ENCODE data around the gene SORCS2.

- no peak for TF ChIP-seq TAF7 (optimal IDR thresholded peaks at IDR 0.05; ENCODE audit: borderline replicate concordance, low read depth, low read length)
- TF ChIP-seq, protein P1, sequence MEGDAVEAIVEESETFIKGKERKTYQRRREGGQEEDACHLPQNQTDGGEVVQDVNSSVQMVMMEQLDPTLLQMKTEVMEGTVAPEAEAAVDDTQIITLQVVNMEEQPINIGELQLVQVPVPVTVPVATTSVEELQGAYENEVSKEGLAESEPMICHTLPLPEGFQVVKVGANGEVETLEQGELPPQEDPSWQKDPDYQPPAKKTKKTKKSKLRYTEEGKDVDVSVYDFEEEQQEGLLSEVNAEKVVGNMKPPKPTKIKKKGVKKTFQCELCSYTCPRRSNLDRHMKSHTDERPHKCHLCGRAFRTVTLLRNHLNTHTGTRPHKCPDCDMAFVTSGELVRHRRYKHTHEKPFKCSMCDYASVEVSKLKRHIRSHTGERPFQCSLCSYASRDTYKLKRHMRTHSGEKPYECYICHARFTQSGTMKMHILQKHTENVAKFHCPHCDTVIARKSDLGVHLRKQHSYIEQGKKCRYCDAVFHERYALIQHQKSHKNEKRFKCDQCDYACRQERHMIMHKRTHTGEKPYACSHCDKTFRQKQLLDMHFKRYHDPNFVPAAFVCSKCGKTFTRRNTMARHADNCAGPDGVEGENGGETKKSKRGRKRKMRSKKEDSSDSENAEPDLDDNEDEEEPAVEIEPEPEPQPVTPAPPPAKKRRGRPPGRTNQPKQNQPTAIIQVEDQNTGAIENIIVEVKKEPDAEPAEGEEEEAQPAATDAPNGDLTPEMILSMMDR (IDR thresholded peaks at IDR 0.05; ENCODE audit: control extremely low read depth in 1 of 3, insufficient read depth in 1 of 3, low read depth in 1 of 3, low read length in 3 of 3), result no peak
- TF ChIP-seq RBBP5 (IDR thresholded peaks at IDR 0.05; ENCODE audit: borderline replicate concordance, low read depth, low read length), result no peak
- TF ChIP-seq EGR1 (IDR thresholded peaks at IDR 0.05; ENCODE audit: borderline replicate concordance, low read depth, low read length), result no peak
- TF ChIP-seq, protein P2, sequence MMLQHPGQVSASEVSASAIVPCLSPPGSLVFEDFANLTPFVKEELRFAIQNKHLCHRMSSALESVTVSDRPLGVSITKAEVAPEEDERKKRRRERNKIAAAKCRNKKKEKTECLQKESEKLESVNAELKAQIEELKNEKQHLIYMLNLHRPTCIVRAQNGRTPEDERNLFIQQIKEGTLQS (IDR thresholded peaks at IDR 0.05; ENCODE audit: insufficient read depth, low read depth, low read length), result no peak
- no peak for TF ChIP-seq PHF8 (conservative IDR thresholded peaks at IDR 0.05; ENCODE audit: low read depth, low read length)
- no peak for TF ChIP-seq JUN (IDR thresholded peaks at IDR 0.05; ENCODE audit: low read depth, low read length)
- TF ChIP-seq POLR2A (IDR thresholded peaks at IDR 0.05; ENCODE audit: control extremely low read depth in 1 of 2, low read depth in 2 of 2, low read length in 2 of 2), result no peak
- TF ChIP-seq EZH2 (IDR thresholded peaks at IDR 0.05; ENCODE audit: low read depth, low read length, severe bottlenecking), result no peak
- no peak for TF ChIP-seq SP2 (IDR thresholded peaks at IDR 0.05; ENCODE audit: low read length)
- TF ChIP-seq CBX8 (IDR thresholded peaks at IDR 0.05; ENCODE audit: borderline replicate concordance, low read depth, low read length), result no peak
- no peak for TF ChIP-seq ZNF274 (IDR thresholded peaks at IDR 0.05; ENCODE audit: borderline replicate concordance, extremely low read depth, low read length)
- no peak for TF ChIP-seq YY1 (IDR thresholded peaks at IDR 0.05; ENCODE audit: low read depth, low read length)
These were observed 371.9 kb downstream of the SORCS2 start for GRCh38 chr4:7564242-7564641.
